Natural killer cell treated with Interleukin-12 subunit alpha and Interleukin-12 subunit beta and Interleukin-15 and Interleukin-18, amount 100 ng/mL, for 72 hours (primary cell): ENCODE data around the gene TXNIP. TPM values are rescaled to one million over a fixed set of nuclear protein-coding genes. Genes with fewer than 3 reads are reported as not detected.
A peak's percentile ranks its signal among the peaks of the same experiment; 100 is the strongest.

ENCODE experiments used
- ATAC-seq, 2 donors: fragments of 150-1000 bp; cut with Tn5 transposase in 1 of 2; sonication (Bioruptor Pico), chemical (Tn5 transposase) in 1 of 2; 2 replicates each; pipeline ENCODE4 v1.10.0; 2021
- DNase-seq: peaks from one replicate; pipeline ENCODE4 v3.0.0; 2022; ENCODE audit warnings: low spot score
- H3K27ac Mint-ChIP-seq, 2 donors: 1 replicate in 1 of 2; 2 replicates in 1 of 2; pipeline ENCODE4 v1.8.0; 2022; ENCODE audit warnings: mixed read lengths in 2 of 2, mild to moderate bottlenecking in 1 of 2, moderate library complexity in 1 of 2
- H3K27me3 Mint-ChIP-seq, 2 donors: 1 replicate in 1 of 2; 2 replicates in 1 of 2; pipeline ENCODE4 v1.8.0; 2022; ENCODE audit warnings: mixed read lengths in 2 of 2
- H3K36me3 Mint-ChIP-seq: one replicate; pipeline ENCODE4 v1.8.0; 2022; ENCODE audit warnings: mixed read lengths
- H3K4me1 Mint-ChIP-seq, 2 donors: 1 replicate in 1 of 2; 2 replicates in 1 of 2; pipeline ENCODE4 v1.8.0; 2022; ENCODE audit warnings: low read depth in 2 of 2, mixed read lengths in 2 of 2, mild to moderate bottlenecking in 1 of 2
- H3K4me3 Mint-ChIP-seq: one replicate; pipeline ENCODE4 v1.8.0; 2022; ENCODE audit warnings: mixed read lengths
- H3K9me3 Mint-ChIP-seq: 2 replicates; pipeline ENCODE4 v1.8.0; 2022; ENCODE audit warnings: mixed read lengths
- total RNA-seq, 2 donors: library from RNA; stranded (reverse); gene quantifications; one replicate each; pipeline ENCODE4 v1.2.3, GENCODE V29; 2022

Gene TXNIP
- total RNA-seq, 2 donors from 2014 or later = 87.8 to 347 TPM

DNA sequence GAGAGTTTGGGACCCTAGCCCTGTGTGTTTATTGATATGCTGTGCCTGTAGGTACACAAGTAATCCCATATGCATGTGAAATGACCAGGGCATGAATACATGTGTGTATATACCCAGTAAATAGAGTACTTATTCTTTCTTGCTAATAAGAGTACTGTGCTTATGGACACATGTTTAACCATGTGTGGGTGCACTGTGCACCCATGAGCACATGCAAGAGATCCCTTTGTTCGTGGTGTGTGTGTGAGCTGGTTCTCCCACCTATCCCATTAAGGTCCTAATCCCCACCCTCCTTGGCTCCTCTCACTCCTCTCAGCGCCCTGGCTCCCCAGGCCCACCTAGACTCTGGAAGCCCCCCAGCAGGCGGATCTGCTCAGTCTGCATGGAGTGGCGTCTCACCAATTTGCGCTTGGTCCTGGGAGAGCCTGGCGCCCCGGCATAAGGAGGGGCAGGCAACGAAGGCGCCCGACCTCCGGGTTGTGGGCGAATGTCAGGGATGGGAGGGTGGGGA is 36.4 kb downstream of the TXNIP start:
- Mint-ChIP-seq H3K27me3 (no peaks in the 10 kb centered on the region), H3K27ac (no peak overlapping the region), H3K4me1 (peaks cover 71 to 82% of the 10 kb centered on the region in 2 donors), H3K4me3 (peak overlapping the region; percentile 62), H3K9me3 (no peaks in the 10 kb centered on the region), H3K36me3 (no peaks in the 10 kb centered on the region)
- ATAC-seq (no peak), DNase-seq (no peak)

DNA sequence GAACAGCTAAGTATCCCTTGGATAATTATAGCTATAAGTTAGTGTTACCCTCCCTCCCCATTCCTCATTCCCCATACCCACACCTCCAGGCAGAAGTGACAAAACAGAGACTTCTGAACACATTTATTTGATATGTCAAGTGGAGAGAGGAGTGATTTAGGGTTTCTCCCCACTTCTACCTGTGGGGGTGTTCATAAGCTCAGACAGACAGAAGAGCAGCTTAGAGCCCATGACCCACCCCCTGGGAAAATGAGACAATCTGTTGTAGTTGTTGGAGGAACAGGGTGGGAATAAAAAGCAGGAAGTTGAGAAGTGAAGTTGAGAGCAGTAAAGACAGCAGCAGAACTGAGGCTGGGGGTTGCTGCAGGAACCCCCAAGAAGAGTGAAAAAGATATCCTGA is 37.0 kb downstream of the TXNIP start:
- H3K36me3 Mint-ChIP-seq = no peaks in the 10 kb centered on the region

DNA sequence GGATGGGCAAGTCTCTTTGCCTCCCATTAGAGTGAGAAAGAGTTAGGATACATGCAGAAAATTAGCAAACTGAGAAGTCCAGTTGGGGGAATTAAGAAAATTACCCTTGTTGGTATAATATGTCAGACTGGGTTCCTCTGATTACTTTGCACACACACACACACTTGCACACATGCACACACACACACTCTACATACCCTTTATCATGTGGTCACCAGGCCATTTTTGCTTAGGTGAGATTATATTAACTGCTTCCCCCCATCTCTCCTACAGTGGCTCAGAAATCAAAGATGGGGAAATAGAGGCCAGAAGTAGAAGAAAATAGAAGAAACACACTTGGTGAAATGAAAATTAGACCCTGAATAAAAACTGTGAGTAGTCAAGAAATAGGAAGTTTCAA is 37.6 kb downstream of the TXNIP start:
- no peaks in the 10 kb centered on the region for H3K27me3 Mint-ChIP-seq
- H3K27ac Mint-ChIP-seq = peak overlapping the region in 1 of 2 donors; percentile 63
- no peak for DNase-seq
- H3K4me3 Mint-ChIP-seq = peak overlapping the region; percentile 83
- no peak for ATAC-seq
- H3K4me1 Mint-ChIP-seq = peaks cover 68 to 82% of the 10 kb centered on the region in 2 donors
- no peaks in the 10 kb centered on the region for H3K36me3 Mint-ChIP-seq
- no peaks in the 10 kb centered on the region for H3K9me3 Mint-ChIP-seq

More for the DNA sequence above, 37.0 kb downstream of the TXNIP start:
- Mint-ChIP-seq H3K4me3 (peak overlapping the region; percentile 62), H3K4me1 (peaks cover 73 to 86% of the 10 kb centered on the region in 2 donors), H3K9me3 (no peaks in the 10 kb centered on the region), H3K27me3 (no peaks in the 10 kb centered on the region), H3K27ac (peak overlapping the region in 1 of 2 donors; percentile 63)
- no peak for DNase-seq
- no peak for ATAC-seq

- Mint-ChIP-seq H3K9me3 (no peaks in the 10 kb centered on the region), H3K27ac (peak within 1 kb of the TSS; percentile 63 to 86), H3K4me1 (peaks cover 58 to 76% of the 10 kb centered on the region in 2 donors), H3K27me3 (no peaks in the 10 kb centered on the region), H3K4me3 (peak within 1 kb of the TSS; percentile 90), H3K36me3 (no peaks in the 10 kb centered on the region)
- DNase-seq = peak; percentile 95
- peak; percentile 94 to 97 for ATAC-seq
Measured at GRCh38 chr1:145957443-145958319, 38.7 kb downstream of the TXNIP start, which contains the start of gene LIX1L. Gene LIX1L, minus strand, starts transcription at chr1:145958017. Its CDS starts 90 bp downstream, at chr1:145957927.

DNA sequence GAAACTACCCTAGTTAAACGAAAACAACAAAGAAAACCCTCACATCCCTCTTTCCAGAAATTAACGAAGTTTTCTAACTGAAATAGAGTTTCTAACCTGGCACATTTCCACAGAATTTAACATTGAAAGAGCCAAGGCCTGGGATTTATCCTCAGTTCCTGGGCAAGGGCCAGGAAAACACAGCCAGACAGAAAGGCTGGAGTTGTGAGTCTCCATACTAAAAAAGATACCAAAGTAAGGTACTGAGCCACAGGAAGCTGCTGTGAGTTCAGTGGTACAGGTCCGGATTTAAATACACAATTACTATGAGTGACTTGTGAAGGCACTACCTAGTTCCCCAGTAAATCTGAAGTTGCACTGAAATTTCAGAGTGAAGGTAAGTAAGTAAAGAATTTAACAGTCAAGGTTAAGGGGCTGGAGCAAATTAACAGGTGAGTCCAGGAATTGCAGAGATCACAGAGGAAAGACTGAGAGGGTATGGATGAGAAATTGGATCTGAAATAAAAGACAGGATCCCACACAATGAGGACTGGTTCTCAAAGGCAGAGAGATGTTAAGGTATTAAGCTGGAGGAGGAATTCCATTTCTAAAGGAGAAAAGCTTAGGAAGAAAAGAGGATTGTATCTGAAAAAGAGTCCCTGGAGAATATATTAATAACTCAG is 39.5 kb downstream of the TXNIP start:
- peaks cover 53 to 73% of the 10 kb centered on the region in 2 donors for H3K4me1 Mint-ChIP-seq
- H3K4me3 Mint-ChIP-seq = peak overlapping the region; percentile 90
- ATAC-seq = no peak
- peak overlapping the region; percentile 63 to 86 for H3K27ac Mint-ChIP-seq
- H3K36me3 Mint-ChIP-seq = peaks cover under 1% of the 10 kb centered on the region
- no peak for DNase-seq
- H3K9me3 Mint-ChIP-seq = no peaks in the 10 kb centered on the region
- no peaks in the 10 kb centered on the region for H3K27me3 Mint-ChIP-seq

DNA sequence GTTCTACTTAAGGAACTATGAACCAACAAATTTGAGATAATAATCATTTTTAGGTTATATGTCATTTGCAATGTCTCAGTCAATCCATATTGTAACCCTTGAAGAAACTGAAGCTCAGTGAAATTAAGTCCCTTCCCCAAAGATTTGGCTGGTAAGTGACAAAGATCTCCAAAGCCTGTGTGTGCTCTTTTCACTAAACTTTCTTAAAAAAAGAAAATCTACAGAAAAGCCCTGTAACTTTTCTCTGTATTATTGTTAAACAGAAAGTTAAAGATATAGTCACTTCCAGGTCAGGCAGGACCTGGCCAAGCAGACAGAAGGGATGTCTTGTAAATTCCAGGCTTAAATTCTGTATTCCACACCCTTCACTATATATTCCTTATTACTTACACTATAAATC is 40.0 kb downstream of the TXNIP start:
- Mint-ChIP-seq H3K4me3 (peak overlapping the region; percentile 90), H3K36me3 (peaks cover 5% of the 10 kb centered on the region), H3K4me1 (peaks cover 55 to 73% of the 10 kb centered on the region in 2 donors), H3K27me3 (no peaks in the 10 kb centered on the region), H3K27ac (peak overlapping the region; percentile 63 to 86), H3K9me3 (no peaks in the 10 kb centered on the region)
- DNase-seq (no peak), ATAC-seq (no peak)

DNA sequence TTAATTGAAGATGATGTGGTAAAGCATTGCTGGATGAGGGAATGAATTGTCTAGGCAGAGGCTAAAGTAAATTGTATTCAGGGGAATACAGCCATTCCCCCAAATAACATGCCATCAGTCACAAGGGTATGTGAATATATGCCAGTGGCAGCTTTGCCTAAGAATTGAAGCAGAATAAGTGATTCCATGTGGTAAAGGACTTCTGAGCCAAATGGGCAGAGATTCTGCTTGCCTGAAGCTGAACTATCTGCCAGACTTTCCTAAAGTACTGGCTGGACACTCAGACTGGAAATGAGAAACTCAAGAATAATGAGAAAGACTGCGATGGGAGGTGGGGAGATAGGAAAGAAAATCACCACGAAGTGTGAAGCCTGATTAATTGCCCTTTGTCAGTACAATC is 40.9 kb downstream of the TXNIP start:
- Mint-ChIP-seq H3K4me3 (peak overlapping the region; percentile 90), H3K9me3 (no peaks in the 10 kb centered on the region), H3K27ac (no peak overlapping the region), H3K36me3 (peaks cover 5% of the 10 kb centered on the region), H3K4me1 (peaks cover 55 to 74% of the 10 kb centered on the region in 2 donors), H3K27me3 (no peaks in the 10 kb centered on the region)
- DNase-seq (no peak), ATAC-seq (no peak)

DNA sequence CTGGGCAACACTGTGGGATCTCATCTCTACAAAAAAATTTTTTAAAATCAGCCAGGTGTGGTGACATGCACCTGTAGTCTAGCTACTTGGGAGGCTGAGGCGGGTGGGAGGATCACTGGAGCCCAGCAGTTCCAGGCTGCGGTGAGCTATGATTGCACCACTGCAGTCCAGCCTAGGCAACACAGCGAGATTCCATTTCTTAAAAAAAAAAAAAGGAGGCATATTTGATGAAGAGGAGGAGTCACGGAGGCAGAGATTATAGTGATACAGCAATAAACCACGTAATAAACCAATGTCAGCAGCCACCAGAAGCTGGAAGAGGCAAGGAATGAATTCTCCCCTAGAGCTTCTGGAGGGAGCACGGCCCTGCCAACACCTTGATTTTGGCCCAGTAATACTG is 42.5 kb downstream of the TXNIP start:
- H3K27me3 Mint-ChIP-seq = no peaks in the 10 kb centered on the region
- peaks cover 5% of the 10 kb centered on the region for H3K36me3 Mint-ChIP-seq
- no peak overlapping the region for H3K27ac Mint-ChIP-seq
- no peaks in the 10 kb centered on the region for H3K9me3 Mint-ChIP-seq
- H3K4me3 Mint-ChIP-seq = no peak overlapping the region
- no peak for DNase-seq
- peaks cover 57 to 68% of the 10 kb centered on the region in 2 donors for H3K4me1 Mint-ChIP-seq
- ATAC-seq = no peak

GRCh38 chr1:145952903-145953302 is 43.5 kb downstream of the TXNIP start:
- Mint-ChIP-seq H3K4me3 (no peak overlapping the region), H3K4me1 (peaks cover 53 to 59% of the 10 kb centered on the region in 2 donors), H3K9me3 (no peaks in the 10 kb centered on the region), H3K27ac (no peak overlapping the region), H3K27me3 (no peaks in the 10 kb centered on the region), H3K36me3 (peaks cover 5% of the 10 kb centered on the region)
- ATAC-seq (no peak), DNase-seq (no peak)

DNA sequence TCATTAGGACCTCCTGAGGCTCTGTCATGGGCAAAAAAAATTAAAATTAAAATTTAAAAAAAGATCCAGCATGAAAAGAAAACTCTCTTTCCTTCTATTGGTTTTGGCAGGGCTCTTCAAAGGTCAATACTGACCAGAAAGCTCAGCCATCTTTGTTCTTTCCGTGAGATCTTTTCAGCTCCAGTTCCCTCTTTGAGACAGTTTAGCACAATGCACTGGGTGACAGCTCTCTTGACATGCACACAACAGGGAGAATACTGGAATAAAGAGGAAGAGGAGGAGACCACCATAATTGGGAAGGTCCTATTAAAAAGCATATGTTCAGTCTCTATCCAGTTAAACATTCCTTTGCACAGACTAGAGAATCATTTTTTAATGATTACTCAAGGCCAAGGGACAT is 44.9 kb downstream of the TXNIP start:
- ATAC-seq (no peak), DNase-seq (no peak)
- Mint-ChIP-seq H3K9me3 (no peaks in the 10 kb centered on the region), H3K27ac (no peak overlapping the region), H3K4me1 (peaks cover 45 to 50% of the 10 kb centered on the region in 2 donors), H3K36me3 (peaks cover 5% of the 10 kb centered on the region), H3K27me3 (no peaks in the 10 kb centered on the region), H3K4me3 (no peak overlapping the region)

- H3K36me3 Mint-ChIP-seq = peaks cover 5% of the 10 kb centered on the region
- no peaks in the 10 kb centered on the region for H3K27me3 Mint-ChIP-seq
- DNase-seq (no peak), ATAC-seq (no peak)
- H3K4me3 Mint-ChIP-seq = no peak overlapping the region
- peak overlapping the region in 1 of 2 donors; percentile 11 for H3K27ac Mint-ChIP-seq
- peaks cover 28 to 29% of the 10 kb centered on the region in 2 donors for H3K4me1 Mint-ChIP-seq
- no peaks in the 10 kb centered on the region for H3K9me3 Mint-ChIP-seq
Measured at GRCh38 chr1:145949219-145949618, 47.2 kb downstream of the TXNIP start.

GRCh38 chr1:145947551-145947950 is 48.8 kb downstream of the TXNIP start:
- H3K27ac Mint-ChIP-seq = no peak overlapping the region
- H3K9me3 Mint-ChIP-seq = no peaks in the 10 kb centered on the region

DNA sequence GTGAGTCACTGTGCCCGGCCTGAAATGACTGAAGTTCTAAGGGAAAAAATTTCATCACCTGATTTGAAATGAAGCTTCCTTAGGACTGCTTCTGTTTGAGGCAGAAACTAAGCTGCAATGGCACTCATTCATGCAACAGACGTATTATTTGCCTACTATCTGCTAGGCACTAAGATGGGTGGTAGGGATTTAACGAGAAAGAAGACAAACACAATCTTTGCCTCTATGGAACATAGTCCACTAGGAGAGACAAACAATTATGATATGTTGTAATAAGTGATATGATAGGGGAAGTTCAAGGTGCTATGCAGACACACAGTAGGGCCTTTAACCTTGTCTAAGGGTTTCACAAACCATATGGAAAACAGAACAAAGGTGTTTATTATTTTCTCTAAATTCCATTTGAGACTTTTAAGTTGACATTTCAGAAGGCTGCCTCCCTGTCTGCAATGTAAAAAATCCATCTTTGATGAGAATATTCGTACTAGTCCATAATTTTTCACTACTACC is 49.8 kb downstream of the TXNIP start:
- Mint-ChIP-seq H3K27ac (no peak overlapping the region), H3K4me1 (peaks cover 15 to 27% of the 10 kb centered on the region in 2 donors), H3K4me3 (no peak overlapping the region), H3K9me3 (no peaks in the 10 kb centered on the region), H3K36me3 (peaks cover 12% of the 10 kb centered on the region), H3K27me3 (no peaks in the 10 kb centered on the region)
- DNase-seq (no peak), ATAC-seq (no peak)

More at GRCh38 chr1:145947551-145947950, 48.8 kb downstream of the TXNIP start:
- Mint-ChIP-seq H3K4me3 (no peak overlapping the region), H3K4me1 (peaks cover 23 to 31% of the 10 kb centered on the region in 2 donors), H3K36me3 (peaks cover 11% of the 10 kb centered on the region), H3K27me3 (no peaks in the 10 kb centered on the region)
- ATAC-seq (no peak), DNase-seq (no peak)
